HG02642 (cell line): ENCODE results near the gene DAB1.
"Not testable (repeated sequence)": the region's sequence is repeated elsewhere in the genome, so short reads cannot be mapped to it uniquely, and the experiment has no call there.

ENCODE experiments used
- ATAC-seq: cut with Tn5 transposase; IDR thresholded peaks from one replicate; pipeline ENCODE4 v1.9.1; 2021; ENCODE audit warnings: mild to moderate bottlenecking; ENCODE audit not compliant: unreplicated experiment, poor library complexity

The DAB1 gene

GRCh38 chr1:57367945-57368344, 55.9 kb downstream of the DAB1 start:
- no peak for ATAC-seq

GRCh38 chr1:57363643-57364042, 60.2 kb downstream of the DAB1 start:
- no peak for ATAC-seq

- ATAC-seq, result no peak
These were observed 60.7 kb downstream of the DAB1 start for GRCh38 chr1:57363165-57363564.

GRCh38 chr1:57362480-57362879, 61.4 kb downstream of the DAB1 start:
- ATAC-seq, result no peak

- ATAC-seq, result no peak
These were observed 62.3 kb downstream of the DAB1 start for GRCh38 chr1:57361516-57361915.

- no peak for ATAC-seq
These were observed 62.9 kb downstream of the DAB1 start for GRCh38 chr1:57360846-57361407.

- ATAC-seq, result no peak
These were observed 66.4 kb downstream of the DAB1 start for GRCh38 chr1:57357462-57357861.

- no peak for ATAC-seq
These were observed 70.2 kb downstream of the DAB1 start for GRCh38 chr1:57353654-57354053.

GRCh38 chr1:57350610-57351009, 73.2 kb downstream of the DAB1 start:
- ATAC-seq, result no peak

GRCh38 chr1:57348921-57349320, 74.9 kb downstream of the DAB1 start:
- ATAC-seq, result no peak

- no peak for ATAC-seq
These were observed 77.9 kb downstream of the DAB1 start for GRCh38 chr1:57345916-57346315.

GRCh38 chr1:57344265-57344664, 79.6 kb downstream of the DAB1 start:
- no peak for ATAC-seq

GRCh38 chr1:57343298-57343915, 80.5 kb downstream of the DAB1 start:
- not testable (repeated sequence) for ATAC-seq

GRCh38 chr1:57341721-57342120, 82.1 kb downstream of the DAB1 start:
- ATAC-seq, result no peak

GRCh38 chr1:57340334-57341070, 83.4 kb downstream of the DAB1 start:
- ATAC-seq, result no peak

GRCh38 chr1:57337623-57338022, 86.2 kb downstream of the DAB1 start:
- ATAC-seq, result no peak

- no peak for ATAC-seq
These were observed 87.1 kb downstream of the DAB1 start for GRCh38 chr1:57336793-57337192.

GRCh38 chr1:57331620-57332019, 92.2 kb downstream of the DAB1 start:
- no peak for ATAC-seq

- no peak for ATAC-seq
These were observed 93.9 kb downstream of the DAB1 start for GRCh38 chr1:57329937-57330336.

- no peak for ATAC-seq
These were observed 94.8 kb downstream of the DAB1 start for GRCh38 chr1:57329001-57329527.

GRCh38 chr1:57327946-57328345, 95.9 kb downstream of the DAB1 start:
- no peak for ATAC-seq

GRCh38 chr1:57327336-57327735, 96.5 kb downstream of the DAB1 start:
- no peak for ATAC-seq
